Thyroid gland (tissue), 4 donors: ENCODE results near the gene PAM.

Source experiments
- CTCF ChIP-seq, 6 experiments: fragments of 200-600 bp in 3 of 6; fragments of 450-650 bp in 3 of 6; sonication (generic) in 3 of 6; IDR thresholded peaks; one replicate each; pipeline ENCODE4 v1.5.1; 2016 to 2019; ENCODE audit warnings: antibody characterized with exemption in 6 of 6, mild to moderate bottlenecking in 2 of 6, inconsistent platforms in 1 of 6, moderate library complexity in 1 of 6
- POLR2A ChIP-seq, 2 donors: fragments of 450-650 bp; IDR thresholded peaks; one replicate each; pipeline ENCODE4 v1.6.1; 2017; ENCODE audit warnings: antibody characterized with exemption in 2 of 2, mild to moderate bottlenecking in 2 of 2, moderate library complexity in 1 of 2

GRCh38 chr5:102794047-102794446 lies 38.9 kb downstream of the PAM start:
- TF ChIP-seq CTCF (IDR thresholded peaks at IDR 0.05) (no peak), POLR2A (IDR thresholded peaks at IDR 0.05) (no peak)
